Measurements from ENCODE around the gene EIF1.

GRCh38 chr17:41681776-41682175, 6.9 kb upstream of the EIF1 start:
- no peak for TF ChIP-seq CTCF (conservative IDR thresholded peaks at IDR 0.05)
- TF ChIP-seq EZH2 (IDR thresholded peaks at IDR 0.05; ENCODE audit: low read depth): no peak
